ENCODE results near the gene RNF213.

GRCh38 chr17:80352216-80352895 is 91.7 kb downstream of the RNF213 start:
- TF ChIP-seq CTCF (conservative IDR thresholded peaks at IDR 0.05 in 1 of 2, IDR thresholded peaks at IDR 0.05 in 1 of 2; ENCODE audit: low read depth in 1 of 2, low read length in 2 of 2) (no peak), EZH2 (IDR thresholded peaks at IDR 0.05; ENCODE audit: low read length, missing control alignments) (no peak)

All from fibroblast of lung (primary cell).